Measurements from ENCODE around the gene STAP1. TPM values are rescaled to one million over a fixed set of nuclear protein-coding genes. Genes with fewer than 3 reads are reported as not detected.

STAP1 gene
- total and polyA plus RNA-seq, 2 experiments from 2014 or later, result not detected

- TF ChIP-seq, protein P1, sequence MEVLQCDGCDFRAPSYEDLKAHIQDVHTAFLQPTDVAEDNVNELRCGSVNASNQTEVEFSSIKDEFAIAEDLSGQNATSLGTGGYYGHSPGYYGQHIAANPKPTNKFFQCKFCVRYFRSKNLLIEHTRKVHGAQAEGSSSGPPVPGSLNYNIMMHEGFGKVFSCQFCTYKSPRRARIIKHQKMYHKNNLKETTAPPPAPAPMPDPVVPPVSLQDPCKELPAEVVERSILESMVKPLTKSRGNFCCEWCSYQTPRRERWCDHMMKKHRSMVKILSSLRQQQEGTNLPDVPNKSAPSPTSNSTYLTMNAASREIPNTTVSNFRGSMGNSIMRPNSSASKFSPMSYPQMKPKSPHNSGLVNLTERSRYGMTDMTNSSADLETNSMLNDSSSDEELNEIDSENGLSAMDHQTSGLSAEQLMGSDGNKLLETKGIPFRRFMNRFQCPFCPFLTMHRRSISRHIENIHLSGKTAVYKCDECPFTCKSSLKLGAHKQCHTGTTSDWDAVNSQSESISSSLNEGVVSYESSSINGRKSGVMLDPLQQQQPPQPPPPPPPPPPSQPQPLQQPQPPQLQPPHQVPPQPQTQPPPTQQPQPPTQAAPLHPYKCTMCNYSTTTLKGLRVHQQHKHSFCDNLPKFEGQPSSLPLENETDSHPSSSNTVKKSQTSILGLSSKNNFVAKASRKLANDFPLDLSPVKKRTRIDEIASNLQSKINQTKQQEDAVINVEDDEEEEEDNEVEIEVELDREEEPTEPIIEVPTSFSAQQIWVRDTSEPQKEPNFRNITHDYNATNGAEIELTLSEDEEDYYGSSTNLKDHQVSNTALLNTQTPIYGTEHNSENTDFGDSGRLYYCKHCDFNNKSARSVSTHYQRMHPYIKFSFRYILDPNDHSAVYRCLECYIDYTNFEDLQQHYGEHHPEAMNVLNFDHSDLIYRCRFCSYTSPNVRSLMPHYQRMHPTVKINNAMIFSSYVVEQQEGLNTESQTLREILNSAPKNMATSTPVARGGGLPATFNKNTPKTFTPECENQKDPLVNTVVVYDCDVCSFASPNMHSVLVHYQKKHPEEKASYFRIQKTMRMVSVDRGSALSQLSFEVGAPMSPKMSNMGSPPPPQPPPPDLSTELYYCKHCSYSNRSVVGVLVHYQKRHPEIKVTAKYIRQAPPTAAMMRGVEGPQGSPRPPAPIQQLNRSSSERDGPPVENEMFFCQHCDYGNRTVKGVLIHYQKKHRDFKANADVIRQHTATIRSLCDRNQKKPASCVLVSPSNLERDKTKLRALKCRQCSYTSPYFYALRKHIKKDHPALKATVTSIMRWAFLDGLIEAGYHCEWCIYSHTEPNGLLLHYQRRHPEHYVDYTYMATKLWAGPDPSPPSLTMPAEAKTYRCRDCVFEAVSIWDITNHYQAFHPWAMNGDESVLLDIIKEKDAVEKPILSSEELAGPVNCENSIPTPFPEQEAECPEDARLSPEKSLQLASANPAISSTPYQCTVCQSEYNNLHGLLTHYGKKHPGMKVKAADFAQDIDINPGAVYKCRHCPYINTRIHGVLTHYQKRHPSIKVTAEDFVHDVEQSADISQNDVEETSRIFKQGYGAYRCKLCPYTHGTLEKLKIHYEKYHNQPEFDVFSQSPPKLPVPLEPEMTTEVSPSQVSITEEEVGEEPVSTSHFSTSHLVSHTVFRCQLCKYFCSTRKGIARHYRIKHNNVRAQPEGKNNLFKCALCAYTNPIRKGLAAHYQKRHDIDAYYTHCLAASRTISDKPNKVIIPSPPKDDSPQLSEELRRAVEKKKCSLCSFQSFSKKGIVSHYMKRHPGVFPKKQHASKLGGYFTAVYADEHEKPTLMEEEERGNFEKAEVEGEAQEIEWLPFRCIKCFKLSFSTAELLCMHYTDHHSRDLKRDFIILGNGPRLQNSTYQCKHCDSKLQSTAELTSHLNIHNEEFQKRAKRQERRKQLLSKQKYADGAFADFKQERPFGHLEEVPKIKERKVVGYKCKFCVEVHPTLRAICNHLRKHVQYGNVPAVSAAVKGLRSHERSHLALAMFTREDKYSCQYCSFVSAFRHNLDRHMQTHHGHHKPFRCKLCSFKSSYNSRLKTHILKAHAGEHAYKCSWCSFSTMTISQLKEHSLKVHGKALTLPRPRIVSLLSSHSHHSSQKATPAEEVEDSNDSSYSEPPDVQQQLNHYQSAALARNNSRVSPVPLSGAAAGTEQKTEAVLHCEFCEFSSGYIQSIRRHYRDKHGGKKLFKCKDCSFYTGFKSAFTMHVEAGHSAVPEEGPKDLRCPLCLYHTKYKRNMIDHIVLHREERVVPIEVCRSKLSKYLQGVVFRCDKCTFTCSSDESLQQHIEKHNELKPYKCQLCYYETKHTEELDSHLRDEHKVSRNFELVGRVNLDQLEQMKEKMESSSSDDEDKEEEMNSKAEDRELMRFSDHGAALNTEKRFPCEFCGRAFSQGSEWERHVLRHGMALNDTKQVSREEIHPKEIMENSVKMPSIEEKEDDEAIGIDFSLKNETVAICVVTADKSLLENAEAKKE (CRISPR knock-in tag; IDR thresholded peaks at IDR 0.05), result no peak
- TF ChIP-seq, protein P2, sequence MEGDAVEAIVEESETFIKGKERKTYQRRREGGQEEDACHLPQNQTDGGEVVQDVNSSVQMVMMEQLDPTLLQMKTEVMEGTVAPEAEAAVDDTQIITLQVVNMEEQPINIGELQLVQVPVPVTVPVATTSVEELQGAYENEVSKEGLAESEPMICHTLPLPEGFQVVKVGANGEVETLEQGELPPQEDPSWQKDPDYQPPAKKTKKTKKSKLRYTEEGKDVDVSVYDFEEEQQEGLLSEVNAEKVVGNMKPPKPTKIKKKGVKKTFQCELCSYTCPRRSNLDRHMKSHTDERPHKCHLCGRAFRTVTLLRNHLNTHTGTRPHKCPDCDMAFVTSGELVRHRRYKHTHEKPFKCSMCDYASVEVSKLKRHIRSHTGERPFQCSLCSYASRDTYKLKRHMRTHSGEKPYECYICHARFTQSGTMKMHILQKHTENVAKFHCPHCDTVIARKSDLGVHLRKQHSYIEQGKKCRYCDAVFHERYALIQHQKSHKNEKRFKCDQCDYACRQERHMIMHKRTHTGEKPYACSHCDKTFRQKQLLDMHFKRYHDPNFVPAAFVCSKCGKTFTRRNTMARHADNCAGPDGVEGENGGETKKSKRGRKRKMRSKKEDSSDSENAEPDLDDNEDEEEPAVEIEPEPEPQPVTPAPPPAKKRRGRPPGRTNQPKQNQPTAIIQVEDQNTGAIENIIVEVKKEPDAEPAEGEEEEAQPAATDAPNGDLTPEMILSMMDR (conservative IDR thresholded peaks at IDR 0.05; ENCODE audit: low read depth in 2 of 2), result no peak
- TF ChIP-seq ETS1 (IDR thresholded peaks at IDR 0.05), result no peak
Measured at GRCh38 chr4:67604749-67605148, 46.2 kb downstream of the STAP1 start (continued).

- Mint-ChIP-seq H3K4me3 (no peak overlapping the region), H3K4me1 (peaks cover 10% of the 10 kb centered on the region), H3K36me3 (ENCODE audit: low read depth) (peaks cover 5% of the 10 kb centered on the region; the same call in 2 of the 3 replicates), H3K27ac (no peak overlapping the region), H3K9me3 (no peaks in the 10 kb centered on the region; the same call in 2 of the 3 replicates), H3K27me3 (ENCODE audit: insufficient read depth, low read depth, poor library complexity) (peaks cover 1% of the 10 kb centered on the region)
- Histone ChIP-seq H2AFZ (no peak overlapping the region), H4K20me1 (replicated peaks; ENCODE audit: insufficient read depth) (no peaks in the 10 kb centered on the region), H3K79me2 (replicated peaks; ENCODE audit: insufficient read depth) (no peaks in the 10 kb centered on the region), H3K4me1 (ENCODE audit: insufficient read depth) (no peaks in the 10 kb centered on the region), H3K4me2 (no peak overlapping the region), H3K4me3 (no peak overlapping the region), H3K27me3 (ENCODE audit: insufficient read depth) (no peaks in the 10 kb centered on the region), H3K36me3 (ENCODE audit: insufficient read depth) (no peaks in the 10 kb centered on the region), H3K9me2 (ENCODE audit: insufficient read depth) (no peaks in the 10 kb centered on the region), H3F3A (replicated peaks; ENCODE audit: low read depth) (no peaks in the 10 kb centered on the region), H3K27ac (ENCODE audit: low read depth) (no peak overlapping the region)
- DNase-seq (ENCODE audit: low spot score) (no peak), ATAC-seq (no peak)
- no peak for TF ChIP-seq NANOG (IDR thresholded peaks at IDR 0.05; ENCODE audit: borderline replicate concordance)
- no peak for TF ChIP-seq EZH2phosphoT487 (IDR thresholded peaks at IDR 0.05; ENCODE audit: unreplicated experiment)
- no peak for TF ChIP-seq ZNF331 (CRISPR knock-in tag; IDR thresholded peaks at IDR 0.05; ENCODE audit: low read depth)
- TF ChIP-seq EZH2 (IDR thresholded peaks at IDR 0.05; ENCODE audit: low read depth, unreplicated experiment), result no peak
- no peak for TF ChIP-seq JUNB (IDR thresholded peaks at IDR 0.05; ENCODE audit: unreplicated experiment)
- TF ChIP-seq, protein P2 (conservative IDR thresholded peaks at IDR 0.05; ENCODE audit: low read depth in 2 of 2), result no peak
- no peak for TF ChIP-seq ZNF114 (CRISPR knock-in tag; IDR thresholded peaks at IDR 0.05)
- no peak for TF ChIP-seq POLR2AphosphoS5 (IDR thresholded peaks at IDR 0.05; ENCODE audit: low read depth)
- no peak for TF ChIP-seq CREB1 (CRISPR knock-in tag; IDR thresholded peaks at IDR 0.05; ENCODE audit: low read depth)
Measured at GRCh38 chr4:67608027-67608426, 49.5 kb downstream of the STAP1 start.
